RWPE1 (cell line): Measurements from ENCODE around the gene WWOX.

Experiments
- CTCF ChIA-PET: fragments of 350-600 bp; sonication (Branson Sonifier 250); formaldehyde crosslinking; extraction: SDS; loops from one replicate; lab custom pipeline; 2021; lab: Yijun Ruan, JAX
- POLR2A ChIA-PET: fragments of 400-600 bp; formaldehyde crosslinking; extraction: SDS; loops from one replicate; lab custom pipeline; 2020; ENCODE audit warnings: antibody characterized with exemption; ENCODE audit not compliant: low non-redundant PET; lab: Yijun Ruan, JAX
- DNase-seq: peaks from one replicate; pipeline ENCODE4 v3.0.0; 2012; ENCODE audit warnings: low spot score
- H3K27ac ChIP-seq: fragments of 450-650 bp; 2 replicates; pipeline ENCODE4 v1.5.1; 2017
- TF ChIP-seq, protein P1 (sequence below): fragments of 450-650 bp; conservative IDR thresholded peaks from 2 replicates; pipeline ENCODE4 v1.5.1; 2017; ENCODE audit warnings: low read depth, mild to moderate bottlenecking

The WWOX gene

DNA sequence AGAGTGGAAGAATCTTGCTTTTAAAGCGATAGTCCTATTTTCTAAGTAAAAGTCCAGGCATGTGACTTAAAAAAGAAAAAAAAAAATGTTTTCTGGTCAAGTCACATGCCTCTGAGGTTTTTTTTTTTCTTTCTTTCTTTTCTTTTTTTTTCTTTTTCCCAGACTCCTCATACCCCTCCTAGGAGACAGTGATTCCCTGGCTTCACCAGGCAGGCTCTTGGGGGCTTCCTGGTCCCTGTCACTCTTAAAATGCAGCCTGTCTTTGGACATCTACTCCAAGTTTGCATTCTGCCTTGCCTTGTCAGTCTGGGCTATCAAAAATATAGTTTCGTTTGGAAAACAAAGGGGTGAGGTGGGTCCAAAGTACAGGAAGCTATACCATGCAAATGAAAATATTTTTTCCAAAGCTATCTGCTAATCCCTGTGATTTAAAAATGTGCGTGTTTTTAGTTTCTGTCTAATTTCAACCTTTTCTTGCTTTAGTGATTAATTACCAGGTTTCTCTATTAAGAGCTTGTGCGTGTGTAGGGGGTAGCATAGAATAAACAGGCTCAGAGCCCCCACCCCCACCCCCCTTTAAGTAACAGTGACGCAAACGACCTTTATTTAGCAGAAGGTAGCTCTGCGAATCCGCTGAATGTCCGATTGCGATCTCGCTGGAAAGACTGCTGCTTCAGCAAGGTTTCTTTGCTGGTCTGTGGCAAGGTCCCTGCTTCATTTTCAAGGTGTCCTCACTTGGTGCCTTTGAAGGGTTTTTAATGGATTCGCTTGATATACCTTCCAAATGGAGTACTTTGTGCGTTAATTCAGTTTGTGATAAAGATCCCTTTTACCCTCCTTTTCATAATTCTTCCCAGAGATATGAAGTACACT is 510.2 kb downstream of the WWOX start:
- POLR2A ChIA-PET: no interaction called here
- CTCF ChIA-PET: no interaction called here

DNA sequence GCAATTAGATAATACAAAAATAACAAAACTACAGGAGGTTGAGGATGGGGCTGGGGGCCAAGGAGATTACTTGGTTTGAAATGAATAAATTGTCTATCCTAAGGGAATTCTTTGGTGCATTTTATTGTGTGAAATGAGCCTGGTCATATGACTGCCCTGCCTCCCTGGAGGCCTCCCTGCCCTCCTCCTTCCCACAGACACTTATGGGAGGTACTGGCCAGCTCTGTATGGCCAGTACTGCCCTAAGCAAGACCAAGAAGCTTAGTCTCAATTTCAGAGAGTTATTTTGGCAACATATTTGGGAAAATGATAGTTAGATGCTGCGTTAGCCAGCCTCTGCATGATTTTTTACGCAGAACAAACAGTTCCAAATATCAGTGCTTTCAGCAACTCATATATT is 511.9 kb downstream of the WWOX start:
- POLR2A ChIA-PET: no interaction called here
- TF ChIP-seq, protein P1, sequence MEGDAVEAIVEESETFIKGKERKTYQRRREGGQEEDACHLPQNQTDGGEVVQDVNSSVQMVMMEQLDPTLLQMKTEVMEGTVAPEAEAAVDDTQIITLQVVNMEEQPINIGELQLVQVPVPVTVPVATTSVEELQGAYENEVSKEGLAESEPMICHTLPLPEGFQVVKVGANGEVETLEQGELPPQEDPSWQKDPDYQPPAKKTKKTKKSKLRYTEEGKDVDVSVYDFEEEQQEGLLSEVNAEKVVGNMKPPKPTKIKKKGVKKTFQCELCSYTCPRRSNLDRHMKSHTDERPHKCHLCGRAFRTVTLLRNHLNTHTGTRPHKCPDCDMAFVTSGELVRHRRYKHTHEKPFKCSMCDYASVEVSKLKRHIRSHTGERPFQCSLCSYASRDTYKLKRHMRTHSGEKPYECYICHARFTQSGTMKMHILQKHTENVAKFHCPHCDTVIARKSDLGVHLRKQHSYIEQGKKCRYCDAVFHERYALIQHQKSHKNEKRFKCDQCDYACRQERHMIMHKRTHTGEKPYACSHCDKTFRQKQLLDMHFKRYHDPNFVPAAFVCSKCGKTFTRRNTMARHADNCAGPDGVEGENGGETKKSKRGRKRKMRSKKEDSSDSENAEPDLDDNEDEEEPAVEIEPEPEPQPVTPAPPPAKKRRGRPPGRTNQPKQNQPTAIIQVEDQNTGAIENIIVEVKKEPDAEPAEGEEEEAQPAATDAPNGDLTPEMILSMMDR: no peak
- H3K27ac ChIP-seq: no peak overlapping the region
- no peak for DNase-seq
- CTCF ChIA-PET: no interaction called here

More for the DNA sequence above, 510.2 kb downstream of the WWOX start:
- H3K27ac ChIP-seq: no peak overlapping the region
- TF ChIP-seq, protein P1: no peak
- DNase-seq: no peak

DNA sequence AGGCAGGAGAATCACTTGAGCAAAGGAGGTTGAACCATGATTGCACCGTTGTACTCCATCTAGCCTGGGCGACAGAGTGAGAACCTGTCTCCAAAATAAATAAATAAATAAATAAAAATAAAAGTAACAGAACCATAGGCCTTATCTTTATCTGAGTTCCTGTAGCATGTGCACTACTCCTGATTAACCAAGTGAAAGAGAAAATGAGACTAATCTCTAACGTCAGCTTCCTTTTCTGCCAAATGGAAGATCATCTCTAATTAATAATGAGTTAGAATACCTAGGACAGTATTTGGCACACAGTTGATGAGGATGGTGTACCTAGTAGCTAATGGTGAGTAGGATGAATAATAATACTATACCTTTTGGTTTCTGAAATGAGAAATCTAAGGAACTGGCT is 520.4 kb downstream of the WWOX start:
- TF ChIP-seq, protein P1: no peak
- DNase-seq: no peak
- ChIA-PET CTCF (no interaction called here), POLR2A (no interaction called here)
- H3K27ac ChIP-seq: no peak overlapping the region

DNA sequence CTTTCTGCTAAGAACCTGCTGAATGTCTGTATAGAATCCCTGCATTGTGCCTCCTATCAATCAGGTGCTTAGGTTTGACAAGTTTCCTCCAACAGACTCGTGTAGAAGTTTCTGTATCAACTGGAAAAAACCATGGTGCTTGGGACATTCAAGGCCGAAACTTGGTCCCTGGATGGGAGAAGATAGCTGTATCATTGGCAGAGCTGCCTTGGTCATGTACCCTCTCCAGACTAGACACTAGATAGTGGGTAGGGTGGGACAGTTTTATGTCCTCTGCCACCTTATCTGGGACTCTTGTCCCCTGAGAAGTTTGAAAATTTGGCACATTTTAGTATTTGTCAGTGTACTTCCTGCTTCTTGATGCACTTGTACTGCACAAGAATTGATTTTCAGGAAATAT is 520.8 kb downstream of the WWOX start:
- CTCF ChIA-PET: no interaction called here
- TF ChIP-seq, protein P1: no peak
- POLR2A ChIA-PET: no interaction called here
- no peak overlapping the region for H3K27ac ChIP-seq
- no peak for DNase-seq

DNA sequence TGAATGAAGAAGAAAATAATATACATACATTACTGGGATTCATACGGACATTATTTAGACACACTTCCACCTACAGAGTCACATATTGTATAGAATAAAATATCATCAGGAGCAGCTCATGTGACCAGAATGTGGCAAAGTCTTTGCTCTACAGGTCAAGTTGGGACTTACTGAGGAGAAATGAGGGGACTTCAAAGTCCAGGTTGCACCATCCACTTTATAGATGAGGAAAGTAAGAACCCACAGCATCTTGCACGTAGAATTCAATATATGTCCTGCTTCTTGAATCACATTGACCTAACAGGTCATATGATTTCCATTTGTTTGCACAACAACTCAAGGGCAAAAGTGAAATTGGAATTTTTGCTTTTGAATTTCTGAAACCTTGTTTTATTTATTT is 524.3 kb downstream of the WWOX start:
- POLR2A ChIA-PET: no interaction called here
- TF ChIP-seq, protein P1: no peak
- H3K27ac ChIP-seq: no peak overlapping the region
- DNase-seq: no peak
- CTCF ChIA-PET: no interaction called here

DNA sequence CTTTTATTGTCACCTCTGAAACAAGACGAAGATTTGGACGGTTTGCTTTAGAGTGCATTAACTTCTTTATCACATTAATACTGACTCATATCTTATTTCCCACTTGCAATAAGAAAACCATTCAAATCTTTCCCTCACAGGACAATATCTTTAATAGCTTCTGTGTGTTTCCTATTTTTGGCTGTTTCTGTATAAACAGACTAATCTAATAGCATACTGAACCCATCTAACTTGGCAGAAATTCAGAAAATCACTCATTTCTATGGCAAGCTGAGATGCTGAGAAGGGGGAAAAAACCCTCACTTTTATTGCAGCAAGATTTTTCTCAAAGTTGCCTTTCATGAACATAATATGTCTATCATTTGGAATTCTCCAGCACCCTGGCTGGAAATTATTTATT is 524.9 kb downstream of the WWOX start:
- ChIA-PET CTCF (interaction anchor here (0.6 kb wide), 1 partner anchor 85 kb away, joined by 3 read pairs; no protein-coding TSS in a partner anchor), POLR2A (no interaction called here)
- H3K27ac ChIP-seq: no peak overlapping the region
- DNase-seq: no peak
- TF ChIP-seq, protein P1: no peak
